A673 (cell line): Measurements from ENCODE around the gene PIEZO1. TPM values are rescaled to one million over a fixed set of nuclear protein-coding genes. Genes with fewer than 3 reads are reported as not detected.

Source experiments
- BruUV-seq: library from RNA; stranded (reverse); fragments of 400-500 nt; replicated peaks from 2 replicates; lab custom pipeline; 2021; lab: Mats Ljungman, UMichigan
- CTCF ChIA-PET: fragments of 300-600 bp; sonication (Branson Sonifier 250); formaldehyde crosslinking; loops from one replicate; lab custom pipeline; 2022; ENCODE audit warnings: antibody characterized with exemption; lab: Charles Lee
- POLR2A ChIA-PET: fragments of 300-600 bp; sonication (Branson Sonifier 250); formaldehyde crosslinking; loops from one replicate; lab custom pipeline; 2022; ENCODE audit warnings: antibody characterized with exemption; ENCODE audit not compliant: low non-redundant PET; lab: Charles Lee
- DNase-seq: peaks from one replicate; pipeline ENCODE4 v3.0.0-alpha.2; 2015; ENCODE audit warnings: low spot score
- H3K27ac ChIP-seq: fragments of 200-600 bp; sonication (generic); 2 replicates; pipeline ENCODE4 v1.5.1; 2016; ENCODE audit warnings: mixed run types, low read depth, mild to moderate bottlenecking, mixed read lengths, antibody characterized with exemption, low read length; ENCODE audit not compliant: poor library complexity, severe bottlenecking
- H3K27me3 ChIP-seq: fragments of 200-600 bp; sonication (generic); replicated peaks from 2 replicates; pipeline ENCODE4 v1.6.1; 2017; ENCODE audit warnings: mixed run types, low read depth, mild to moderate bottlenecking, mixed read lengths, antibody characterized with exemption, low read length; ENCODE audit not compliant: insufficient read depth, poor library complexity
- H3K36me3 ChIP-seq: fragments of 200-600 bp; sonication (generic); 2 replicates; pipeline ENCODE4 v1.6.1; 2016; ENCODE audit warnings: mixed run types, mild to moderate bottlenecking, mixed read lengths, antibody characterized with exemption, low read length; ENCODE audit not compliant: insufficient read depth, poor library complexity, severe bottlenecking
- H3K4me1 ChIP-seq: fragments of 200-600 bp; sonication (generic); 2 replicates; pipeline ENCODE4 v1.6.1; 2017; ENCODE audit warnings: mixed run types, mild to moderate bottlenecking, mixed read lengths, antibody characterized with exemption, low read length; ENCODE audit not compliant: insufficient read depth, poor library complexity, severe bottlenecking
- H3K4me3 ChIP-seq: fragments of 200-600 bp; sonication (generic); 2 replicates; pipeline ENCODE4 v1.5.1; 2016; ENCODE audit warnings: low read depth, mixed run types, mild to moderate bottlenecking, mixed read lengths, low read length; ENCODE audit not compliant: poor library complexity, severe bottlenecking
- H3K9me3 ChIP-seq: fragments of 200-600 bp; sonication (generic); 2 replicates; pipeline ENCODE4 v1.6.1; 2016; ENCODE audit warnings: mixed run types, low read depth, mild to moderate bottlenecking, mixed read lengths, antibody characterized with exemption, low read length; ENCODE audit not compliant: poor library complexity, severe bottlenecking
- EZH2 ChIP-seq: fragments of 200-600 bp; sonication (generic); IDR thresholded peaks from 2 replicates; pipeline ENCODE4 v1.6.1; 2017; ENCODE audit warnings: borderline replicate concordance, low read depth, mild to moderate bottlenecking, mixed read lengths, antibody characterized with exemption, low read length; ENCODE audit not compliant: poor library complexity, severe bottlenecking
- intact Hi-C: fragments of 100-400 bp; cut with micrococcal nuclease; formaldehyde crosslinking; loops from one replicate; pipeline ENCODE4 v1.10.0; 2022; ENCODE audit not compliant: unreplicated experiment
- total RNA-seq: library from RNA; stranded (reverse); gene quantifications from 2 replicates; pipeline ENCODE4 v1.2.3, GENCODE V29; 2021
- TF ChIP-seq, protein P1 (sequence below): fragments of 300-800, 200-600 bp; sonication (generic); conservative IDR thresholded peaks from 2 replicates; pipeline ENCODE4 v1.5.1; 2017; ENCODE audit warnings: low read depth, mild to moderate bottlenecking, antibody characterized with exemption, low read length, moderate library complexity, mixed read lengths

PIEZO1 gene
- total RNA-seq, 1 experiment from 2014 or later, result 174 TPM

DNA sequence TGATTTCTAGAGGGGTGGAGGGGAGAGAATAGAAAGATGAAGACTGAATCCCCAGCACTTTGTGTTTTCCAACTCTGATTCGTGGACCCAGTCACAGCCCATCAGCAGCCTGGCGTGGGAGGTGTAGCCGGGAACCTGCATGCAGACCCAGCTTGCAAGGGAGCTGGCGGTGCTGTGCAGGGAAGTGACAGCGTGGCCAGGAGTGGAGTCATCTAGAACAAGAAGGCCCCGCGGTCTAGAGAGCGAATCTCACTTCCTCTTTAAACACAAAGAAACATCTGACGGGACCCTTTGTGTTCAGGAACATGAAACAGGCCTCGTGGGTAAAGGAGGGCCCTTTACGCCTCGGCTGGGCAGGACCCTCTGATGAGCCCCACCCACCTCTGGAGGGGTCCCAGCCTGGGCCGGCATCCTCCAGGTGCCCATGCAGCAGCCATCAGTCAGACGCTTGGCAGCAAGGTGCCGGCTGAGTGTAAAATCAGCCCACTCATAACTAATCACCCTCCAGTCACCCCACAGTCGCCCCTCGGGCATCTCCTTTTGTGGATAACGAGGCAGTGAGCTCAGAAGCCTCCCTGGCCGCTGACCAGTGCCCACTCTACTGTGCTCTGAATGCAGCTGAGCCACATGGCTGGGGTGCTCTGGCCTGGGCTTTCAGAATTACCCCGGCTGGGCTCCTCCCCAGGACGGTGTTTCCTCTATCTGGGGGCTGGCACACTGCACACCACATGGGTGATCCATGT lies 103.1 kb downstream of the PIEZO1 start:
- Histone ChIP-seq H3K9me3 (no peaks in the 10 kb centered on the region), H3K36me3 (no peaks in the 10 kb centered on the region), H3K4me1 (peaks cover 6% of the 10 kb centered on the region), H3K27ac (no peak overlapping the region), H3K27me3 (no peaks in the 10 kb centered on the region), H3K4me3 (no peak overlapping the region)
- ChIA-PET CTCF (no interaction called here), POLR2A (no interaction called here)
- no TSS peak for BruUV-seq
- TF ChIP-seq EZH2, result no peak
- TF ChIP-seq, protein P1, sequence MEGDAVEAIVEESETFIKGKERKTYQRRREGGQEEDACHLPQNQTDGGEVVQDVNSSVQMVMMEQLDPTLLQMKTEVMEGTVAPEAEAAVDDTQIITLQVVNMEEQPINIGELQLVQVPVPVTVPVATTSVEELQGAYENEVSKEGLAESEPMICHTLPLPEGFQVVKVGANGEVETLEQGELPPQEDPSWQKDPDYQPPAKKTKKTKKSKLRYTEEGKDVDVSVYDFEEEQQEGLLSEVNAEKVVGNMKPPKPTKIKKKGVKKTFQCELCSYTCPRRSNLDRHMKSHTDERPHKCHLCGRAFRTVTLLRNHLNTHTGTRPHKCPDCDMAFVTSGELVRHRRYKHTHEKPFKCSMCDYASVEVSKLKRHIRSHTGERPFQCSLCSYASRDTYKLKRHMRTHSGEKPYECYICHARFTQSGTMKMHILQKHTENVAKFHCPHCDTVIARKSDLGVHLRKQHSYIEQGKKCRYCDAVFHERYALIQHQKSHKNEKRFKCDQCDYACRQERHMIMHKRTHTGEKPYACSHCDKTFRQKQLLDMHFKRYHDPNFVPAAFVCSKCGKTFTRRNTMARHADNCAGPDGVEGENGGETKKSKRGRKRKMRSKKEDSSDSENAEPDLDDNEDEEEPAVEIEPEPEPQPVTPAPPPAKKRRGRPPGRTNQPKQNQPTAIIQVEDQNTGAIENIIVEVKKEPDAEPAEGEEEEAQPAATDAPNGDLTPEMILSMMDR, result no peak
- intact Hi-C loops, result no loop called here
- DNase-seq, result no peak

DNA sequence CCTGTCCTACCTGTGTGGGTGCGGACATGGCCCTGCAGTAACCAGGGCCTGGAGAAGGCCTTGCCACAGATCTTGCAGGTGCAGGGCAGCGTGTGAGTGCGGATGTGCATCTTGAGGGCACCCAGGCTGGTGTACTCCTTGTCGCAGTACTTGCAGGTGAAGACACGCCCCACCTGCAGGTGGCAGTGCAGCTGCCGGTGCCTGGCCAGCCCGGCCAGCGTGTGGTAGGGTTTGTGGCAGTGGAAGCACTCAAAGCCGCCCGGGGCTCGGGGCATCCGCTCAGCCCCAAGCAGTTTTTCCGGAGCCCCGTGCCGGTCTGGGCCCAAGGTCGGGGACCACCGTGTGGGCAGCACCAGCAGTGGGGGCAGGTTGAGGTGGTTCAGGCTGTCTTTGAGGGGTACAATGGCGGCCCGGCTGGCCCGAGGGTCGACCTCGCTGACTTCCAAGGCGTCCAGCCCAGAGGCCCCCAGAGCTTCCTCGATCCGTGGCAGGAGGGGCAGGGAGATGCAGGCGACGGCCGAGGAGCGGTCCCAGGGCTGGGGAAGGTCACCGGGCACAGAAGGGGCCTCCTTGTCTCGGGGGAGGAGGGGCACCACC lies 103.8 kb downstream of the PIEZO1 start:
- TF ChIP-seq EZH2, result no peak
- TF ChIP-seq, protein P1, result peak; percentile 50
- H3K27ac ChIP-seq, result no peak overlapping the region
- no peaks in the 10 kb centered on the region for H3K9me3 ChIP-seq
- BruUV-seq, result no TSS peak
- ChIA-PET CTCF (no interaction called here), POLR2A (no interaction called here)
- H3K4me1 ChIP-seq, result peaks cover 6% of the 10 kb centered on the region
- intact Hi-C loops, result no loop called here
- H3K4me3 ChIP-seq, result no peak overlapping the region
- H3K27me3 ChIP-seq, result no peaks in the 10 kb centered on the region
- no peaks in the 10 kb centered on the region for H3K36me3 ChIP-seq
- no peak for DNase-seq

DNA sequence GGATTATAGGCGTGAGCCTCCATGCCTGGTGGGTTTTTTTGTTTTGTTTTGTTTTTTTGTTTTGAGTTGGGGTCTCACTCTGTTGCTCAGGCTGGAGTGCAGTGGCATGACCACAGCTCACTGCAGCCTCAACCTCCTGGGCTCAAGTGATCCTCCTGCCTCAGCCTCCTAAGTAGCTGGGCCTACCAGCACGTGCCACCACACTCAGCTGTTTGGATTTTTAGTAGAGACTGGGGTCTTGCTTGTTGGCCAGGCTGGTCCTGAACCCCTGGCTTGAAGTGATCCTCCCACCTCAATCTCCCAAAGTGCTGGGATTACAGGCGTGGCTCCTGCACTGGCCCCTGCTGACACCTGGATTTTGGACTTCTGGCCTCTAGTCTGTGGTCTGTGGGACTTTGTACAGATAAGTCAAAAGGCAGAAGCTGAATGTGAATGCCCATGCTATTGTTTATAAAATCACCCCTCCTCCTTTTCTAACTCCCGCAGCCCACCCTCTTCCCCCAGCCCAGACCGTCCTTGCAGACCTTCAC lies 104.4 kb downstream of the PIEZO1 start:
- H3K9me3 ChIP-seq, result no peaks in the 10 kb centered on the region
- DNase-seq, result no peak
- H3K4me1 ChIP-seq, result peaks cover 3% of the 10 kb centered on the region
- ChIA-PET POLR2A (no interaction called here), CTCF (no interaction called here)
- intact Hi-C loops, result no loop called here
- no peaks in the 10 kb centered on the region for H3K27me3 ChIP-seq
- no peak for TF ChIP-seq EZH2
- TF ChIP-seq, protein P1, result no peak
- no TSS peak for BruUV-seq
- H3K4me3 ChIP-seq, result no peak overlapping the region
- H3K27ac ChIP-seq, result no peak overlapping the region
- H3K36me3 ChIP-seq, result no peaks in the 10 kb centered on the region
